NCI-H1694 (cell line): ENCODE data around the gene CNDP1.
"Not testable (repeated sequence)": the region's sequence is repeated elsewhere in the genome, so short reads cannot be mapped to it uniquely, and the experiment has no call there.

Experiments used
- DNase-seq: peaks from one replicate; lab custom pipeline; 2025; lab: John Stamatoyannopoulos, UW

CNDP1 gene

GRCh38 chr18:74546007-74546406 is 11.7 kb downstream of the CNDP1 start:
- DNase-seq: no peak

- DNase-seq: no peak
Measured at GRCh38 chr18:74546751-74547530, 12.6 kb downstream of the CNDP1 start.

GRCh38 chr18:74547860-74548259 is 13.6 kb downstream of the CNDP1 start:
- DNase-seq: no peak

- no peak for DNase-seq
Measured at GRCh38 chr18:74549591-74550104, 15.3 kb downstream of the CNDP1 start.

- no peak for DNase-seq
Measured at GRCh38 chr18:74550886-74551285, 16.6 kb downstream of the CNDP1 start.

GRCh38 chr18:74551452-74551851 is 17.2 kb downstream of the CNDP1 start:
- no peak for DNase-seq

- DNase-seq: peak; percentile 72
Measured at GRCh38 chr18:74551936-74552555, 17.7 kb downstream of the CNDP1 start.

GRCh38 chr18:74556126-74556525 is 21.8 kb downstream of the CNDP1 start:
- no peak for DNase-seq

GRCh38 chr18:74558096-74558495 is 23.8 kb downstream of the CNDP1 start:
- DNase-seq: no peak

- DNase-seq: no peak
Measured at GRCh38 chr18:74562131-74562730, 27.9 kb downstream of the CNDP1 start.

GRCh38 chr18:74562775-74563174 is 28.5 kb downstream of the CNDP1 start:
- no peak for DNase-seq

GRCh38 chr18:74563999-74564398 is 29.7 kb downstream of the CNDP1 start:
- DNase-seq: no peak

- DNase-seq: not testable (repeated sequence)
Measured at GRCh38 chr18:74565164-74565563, 30.9 kb downstream of the CNDP1 start.

- DNase-seq: not testable (repeated sequence)
Measured at GRCh38 chr18:74565993-74566392, 31.7 kb downstream of the CNDP1 start.

- no peak for DNase-seq
Measured at GRCh38 chr18:74567822-74568221, 33.5 kb downstream of the CNDP1 start.

GRCh38 chr18:74569401-74569800 is 35.1 kb downstream of the CNDP1 start:
- no peak for DNase-seq

GRCh38 chr18:74570266-74570665 is 36.0 kb downstream of the CNDP1 start:
- DNase-seq: no peak

- no peak for DNase-seq
Measured at GRCh38 chr18:74571895-74572680, 37.8 kb downstream of the CNDP1 start.

GRCh38 chr18:74573053-74573452 is 38.8 kb downstream of the CNDP1 start:
- DNase-seq: no peak

- no peak for DNase-seq
Measured at GRCh38 chr18:74574916-74575315, 40.6 kb downstream of the CNDP1 start.

GRCh38 chr18:74577019-74577418 is 42.7 kb downstream of the CNDP1 start:
- no peak for DNase-seq

GRCh38 chr18:74579496-74580065 is 45.3 kb downstream of the CNDP1 start:
- no peak for DNase-seq
